Activated gamma-delta T cell (primary cell): ENCODE data around the gene SMDT1.
"Not testable (repeated sequence)": the region's sequence is repeated elsewhere in the genome, so short reads cannot be mapped to it uniquely, and the experiment has no call there.

Experiments
- DNase-seq: peaks from one replicate; lab custom pipeline; 2025; lab: John Stamatoyannopoulos, UW

SMDT1 gene

DNA sequence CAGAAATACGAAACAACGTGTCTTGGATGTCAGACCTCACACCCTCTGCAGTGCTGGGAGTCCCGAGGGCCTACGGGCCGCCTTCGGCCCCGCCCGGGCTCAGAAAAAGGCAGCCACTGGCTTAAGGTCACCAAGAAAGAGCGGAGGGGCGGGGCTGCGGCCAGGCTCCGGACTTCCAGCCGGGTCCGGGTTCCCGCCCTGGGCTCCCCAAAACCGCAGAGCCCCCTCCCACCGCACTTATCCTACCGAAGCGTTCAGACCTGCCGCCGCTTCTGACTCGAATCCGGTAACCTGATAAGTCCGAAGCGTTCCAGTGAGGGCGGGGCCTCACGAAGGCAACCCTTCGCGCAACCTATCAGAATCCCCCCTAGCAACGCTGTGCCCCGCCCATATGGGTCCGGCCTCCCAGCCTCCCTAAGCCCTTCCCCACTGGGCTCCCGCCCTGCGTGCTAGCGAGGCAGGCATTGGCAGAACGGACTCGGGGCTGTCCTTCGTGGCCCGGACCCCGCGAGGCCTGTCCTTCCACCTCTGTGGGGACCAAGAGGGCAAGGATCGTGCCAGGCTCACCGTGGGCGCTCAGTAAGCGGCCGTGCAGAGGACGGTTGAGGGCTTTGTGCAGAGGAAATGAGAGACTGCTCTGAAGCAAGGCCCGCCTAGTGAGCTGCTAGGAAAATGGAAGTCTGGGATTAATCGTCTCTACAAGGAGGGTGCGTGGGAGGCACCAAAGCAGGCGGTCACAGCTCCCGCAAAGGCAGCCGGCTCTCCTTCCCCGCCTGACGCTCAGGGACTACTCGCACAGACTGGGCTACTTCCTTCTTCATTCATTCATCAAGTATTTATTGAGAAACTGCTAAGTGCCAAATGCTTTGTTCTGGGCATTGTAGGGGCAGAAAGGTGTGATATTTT lies 8.7 kb upstream of the SMDT1 start, which contains the start of gene NAGA:
TSS of gene NAGA (minus strand) at position 296 of the 906 bp plus-strand sequence. CDS start 515 bp downstream, outside the sequence.
- DNase-seq, result peak; percentile 78

DNA sequence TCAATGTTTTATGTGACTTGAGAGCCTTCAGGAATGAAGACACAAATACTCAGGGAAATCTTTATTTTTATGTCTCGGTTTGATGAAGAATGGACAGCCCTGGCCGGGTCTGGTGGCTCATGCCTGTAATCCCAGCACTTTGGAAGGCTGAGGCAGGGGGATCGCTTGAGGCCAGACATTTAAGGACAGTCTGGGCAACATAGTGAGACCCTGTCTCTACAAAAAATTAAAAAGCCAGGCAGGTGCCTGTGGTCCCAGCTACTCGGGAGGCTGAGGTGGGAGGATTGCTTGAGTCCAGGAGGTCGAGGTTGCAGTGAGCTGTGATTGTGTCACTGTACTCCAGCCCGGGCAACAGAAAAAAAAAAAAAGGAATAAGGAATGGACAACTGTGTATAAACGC lies 8.0 kb upstream of the SMDT1 start:
- not testable (repeated sequence) for DNase-seq

GRCh38 chr22:42072606-42073330 lies 6.7 kb upstream of the SMDT1 start:
- no peak for DNase-seq

- DNase-seq, result no peak
Observed at GRCh38 chr22:42073621-42074041, 5.9 kb upstream of the SMDT1 start.

- no peak for DNase-seq
Observed at GRCh38 chr22:42074132-42074811, 5.2 kb upstream of the SMDT1 start, which contains the start of gene PHETA2. Gene PHETA2, plus strand, starts transcription at chr22:42074248. Its CDS starts 3,046 bp downstream, at chr22:42077294.

- no peak for DNase-seq
Observed at GRCh38 chr22:42074846-42075676, 4.4 kb upstream of the SMDT1 start.

DNA sequence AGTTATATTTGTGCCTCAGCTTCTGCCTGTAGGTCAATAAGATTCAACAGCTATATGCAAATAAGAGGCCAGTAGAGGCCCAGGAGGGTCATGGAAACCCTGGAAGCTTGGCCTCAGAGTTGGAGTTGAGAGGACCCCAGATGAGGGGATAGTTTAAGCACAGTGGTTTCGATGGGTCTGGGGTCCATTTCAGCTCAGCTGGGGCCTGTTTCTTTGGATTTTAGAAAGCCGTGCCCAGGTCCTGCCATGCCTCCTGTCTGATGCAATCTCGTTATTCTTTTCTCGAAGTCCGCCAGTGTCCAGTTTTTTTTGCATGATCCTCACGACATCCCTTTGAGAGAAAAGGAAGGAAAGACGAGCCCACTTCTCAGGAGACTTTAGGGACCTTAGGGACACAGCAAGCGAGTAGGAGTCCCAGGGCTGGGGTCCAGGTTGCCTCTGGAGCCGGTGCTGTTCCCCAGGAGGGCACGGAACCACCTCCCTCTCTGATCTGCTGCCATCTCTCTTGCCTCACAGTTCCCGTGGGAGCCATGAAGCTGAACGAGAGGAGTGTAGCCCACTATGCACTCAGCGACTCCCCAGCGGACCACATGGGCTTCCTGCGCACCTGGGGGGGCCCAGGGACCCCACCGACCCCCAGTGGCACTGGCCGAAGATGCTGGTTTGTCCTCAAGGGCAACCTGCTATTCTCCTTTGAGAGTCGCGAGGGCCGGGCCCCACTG lies 2.6 kb upstream of the SMDT1 start:
- DNase-seq, result no peak

GRCh38 chr22:42077486-42078125 lies 1.9 kb upstream of the SMDT1 start:
- no peak for DNase-seq

DNA sequence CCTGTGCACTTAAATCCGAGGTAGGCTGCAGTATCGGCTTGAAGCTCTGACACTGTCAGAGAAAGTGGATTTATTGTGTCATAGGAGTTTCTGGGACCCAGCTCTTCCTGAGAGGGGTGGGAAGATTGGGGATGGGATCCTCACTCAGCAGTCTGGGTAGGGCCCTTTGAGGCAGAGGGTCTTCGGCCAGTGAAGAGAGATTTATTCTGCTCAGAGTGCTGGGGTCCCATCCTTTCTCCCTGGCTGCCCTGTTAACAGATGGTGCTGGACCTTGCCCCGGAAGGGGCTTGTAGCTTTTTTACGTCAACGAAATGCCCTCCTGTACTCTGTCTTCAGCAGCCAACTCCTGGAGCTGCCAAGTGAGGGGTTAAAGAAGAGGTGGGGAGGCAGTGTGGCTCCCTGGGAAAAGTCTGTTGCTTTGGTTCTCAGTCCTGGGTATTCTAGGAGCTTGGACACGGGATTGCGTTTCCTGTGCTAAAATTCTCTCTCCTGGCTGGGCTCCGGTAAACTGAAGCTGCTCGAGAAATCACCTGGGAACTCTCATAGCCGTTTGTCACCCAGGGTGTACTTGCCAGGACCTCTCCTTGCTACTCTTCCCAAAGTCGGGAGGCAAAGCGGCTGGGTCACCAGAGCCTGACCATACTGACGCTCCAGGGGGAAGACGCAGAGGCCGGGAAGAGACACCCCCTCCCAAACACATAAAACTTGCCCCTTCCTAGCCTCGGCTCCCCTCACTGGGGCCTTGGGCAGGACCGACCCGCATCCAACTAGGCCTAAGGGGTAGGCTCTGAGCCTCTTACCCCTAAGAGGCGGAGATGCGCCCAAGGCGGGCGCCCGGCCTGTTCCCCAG lies 806 bp upstream of the SMDT1 start:
- no peak for DNase-seq

DNA sequence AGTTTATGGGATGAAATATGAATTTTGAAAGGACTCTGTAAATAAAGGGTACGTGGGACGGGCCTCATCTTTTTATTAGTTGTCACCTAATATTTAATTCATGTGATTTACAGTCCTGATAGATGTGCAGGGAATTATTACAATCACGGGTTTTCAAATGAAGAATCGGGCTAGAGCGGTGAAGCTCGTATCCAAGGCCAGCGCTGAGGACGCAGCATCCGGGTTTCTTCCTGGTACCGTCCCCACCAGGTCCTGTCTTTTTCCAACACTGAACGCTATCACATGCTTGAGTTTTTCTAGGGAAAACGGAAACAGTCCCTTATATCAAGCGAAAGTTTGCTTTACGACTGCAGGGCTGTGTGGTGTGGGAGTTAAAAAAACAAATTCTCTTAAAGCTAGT lies 787 bp downstream of the SMDT1 start:
- DNase-seq, result no peak

DNA sequence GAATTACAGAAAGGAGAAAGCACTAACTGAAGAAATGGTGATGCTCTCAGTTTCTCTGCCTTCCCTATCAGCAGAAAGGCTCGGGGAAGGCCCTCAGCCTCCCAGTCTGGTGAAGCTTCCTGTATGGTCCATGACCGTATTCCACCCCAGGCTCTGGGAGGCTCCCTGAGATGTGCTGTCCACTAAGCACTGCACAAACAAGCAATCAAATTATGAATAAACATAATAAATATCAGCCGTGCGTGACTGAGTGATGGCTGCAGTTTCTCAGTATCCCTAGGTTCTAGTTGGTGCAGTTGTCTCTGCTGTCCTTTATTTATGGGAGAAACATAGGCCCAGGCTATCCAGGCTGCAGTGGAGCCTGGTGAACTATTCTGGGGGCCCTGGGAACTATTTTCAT lies 3.6 kb downstream of the SMDT1 start:
- no peak for DNase-seq

GRCh38 chr22:42084874-42085273 lies 5.4 kb downstream of the SMDT1 start:
- DNase-seq, result no peak

DNA sequence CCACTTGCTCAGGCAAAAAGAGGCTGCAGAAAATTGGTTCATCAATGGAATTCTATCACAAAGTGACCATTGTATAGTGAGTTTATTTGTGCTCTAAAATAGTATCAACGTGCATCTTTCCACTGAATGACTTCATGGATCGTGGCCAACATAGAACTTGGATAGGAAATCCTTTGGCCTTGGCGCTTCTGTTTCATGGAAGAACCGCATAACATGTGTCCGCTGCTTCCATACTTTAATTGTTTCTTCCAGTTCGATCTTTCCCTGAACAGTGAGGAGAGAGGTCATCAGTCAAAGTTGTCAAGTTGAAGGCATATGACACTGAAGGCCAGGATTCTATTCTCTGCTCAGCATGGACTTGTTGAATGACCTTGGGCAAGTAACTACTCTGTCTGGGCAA lies 6.6 kb downstream of the SMDT1 start:
- no peak for DNase-seq

DNA sequence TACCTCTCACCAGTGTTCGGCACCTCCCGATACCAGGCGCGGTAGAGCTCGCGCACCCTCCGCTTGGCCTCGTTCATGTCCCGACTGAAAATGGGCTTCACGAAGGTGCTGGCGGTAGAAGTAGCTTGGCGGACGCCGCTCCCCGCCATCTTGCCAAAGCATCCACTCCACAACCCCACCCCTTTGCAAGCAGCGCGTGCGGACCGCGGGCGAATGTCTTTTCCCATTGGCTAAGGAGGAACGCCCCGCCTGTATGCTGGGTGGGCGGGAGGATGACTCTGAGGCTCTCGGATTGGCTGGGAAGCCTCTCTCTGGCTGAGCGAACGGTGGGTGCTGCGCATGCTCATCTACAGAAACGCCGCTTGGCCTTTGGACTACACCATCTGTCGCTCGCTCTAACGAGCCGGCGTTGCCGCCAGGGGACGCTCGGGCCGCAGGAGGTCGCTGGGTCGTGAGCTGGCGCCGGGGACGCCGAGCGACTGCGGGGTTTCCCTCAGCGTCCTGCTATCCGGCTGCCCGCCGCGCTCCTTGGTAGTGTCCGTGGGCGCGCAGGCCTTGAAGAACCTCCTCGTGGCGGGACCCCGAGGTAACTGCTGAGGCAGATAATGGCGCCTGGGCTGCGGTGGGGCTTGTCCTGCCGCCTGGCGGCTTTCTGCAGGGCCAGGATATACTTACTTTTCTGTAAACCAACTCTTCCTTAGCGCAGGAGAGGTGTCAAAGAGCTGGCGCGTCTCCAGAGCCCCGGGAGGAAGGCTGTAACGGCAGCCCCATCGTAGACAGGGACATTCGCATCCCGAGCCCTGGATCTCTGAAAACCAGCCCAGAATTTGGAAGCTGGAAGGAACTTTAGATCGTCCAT lies 11.3 kb downstream of the SMDT1 start, which contains the start of gene NDUFA6:
TSS of gene NDUFA6 (minus strand) at position 177 of the 859 bp plus-strand sequence. CDS start at position 149, 28 bp downstream.
- peak; percentile 98 for DNase-seq

DNA sequence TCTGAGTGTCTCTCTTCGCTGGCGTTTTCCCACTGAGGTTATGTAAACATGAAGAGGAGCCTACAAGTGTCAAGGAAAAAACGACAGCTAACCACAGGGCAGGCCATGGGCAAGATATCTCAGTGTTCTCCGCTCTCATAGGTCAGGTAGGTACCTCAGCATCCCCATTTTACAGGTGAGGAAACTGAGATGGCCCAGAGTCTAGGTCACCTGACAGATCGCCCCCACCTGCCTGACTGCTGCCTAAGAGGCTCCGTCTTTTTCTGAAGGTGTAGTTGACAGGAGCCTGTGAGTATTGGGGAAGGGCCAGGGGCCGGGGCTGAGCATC lies 11.9 kb downstream of the SMDT1 start:
- no peak for DNase-seq

GRCh38 chr22:42101199-42101598 lies 21.7 kb downstream of the SMDT1 start:
- DNase-seq, result no peak

DNA sequence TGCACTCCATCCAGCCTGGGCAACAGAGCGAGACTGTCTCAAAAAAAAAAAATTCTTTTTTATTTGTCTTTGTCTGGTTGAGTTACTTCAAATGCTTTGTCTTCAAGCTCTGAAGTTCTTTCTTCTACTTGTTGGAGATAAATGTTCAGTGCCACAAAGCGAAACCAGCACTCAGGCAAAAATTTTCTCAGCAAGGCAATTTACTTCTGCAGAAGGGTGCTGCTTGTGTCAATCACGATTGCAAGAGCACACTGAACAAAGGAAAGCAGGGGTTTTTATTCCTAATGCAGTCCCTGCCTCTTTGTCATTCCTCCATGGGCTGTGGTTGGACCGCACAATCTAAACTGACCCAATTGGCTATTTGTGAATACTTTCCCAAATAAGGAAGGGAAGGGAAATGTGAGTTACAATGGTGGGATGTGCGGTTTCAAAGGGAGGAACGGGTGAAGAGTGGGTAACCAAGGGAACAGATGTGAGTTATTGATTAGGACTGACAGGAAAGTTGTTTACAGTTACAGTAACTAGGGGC lies 24.9 kb downstream of the SMDT1 start:
- DNase-seq, result not testable (repeated sequence)

- no peak for DNase-seq
Observed at GRCh38 chr22:42108848-42109247, 29.3 kb downstream of the SMDT1 start.
